OCI-LY7 (cell line): ENCODE measurements around the gene CEP83.

Experiments used
- CTCF ChIP-seq: fragments of 200-600 bp; sonication (generic); conservative IDR thresholded peaks from 2 replicates; pipeline ENCODE4 v1.5.1; 2014; ENCODE audit warnings: mild to moderate bottlenecking, antibody characterized with exemption, low read length, moderate library complexity, mixed read lengths
- EZH2phosphoT487 ChIP-seq: fragments of 200-600 bp; sonication (generic); IDR thresholded peaks from 2 replicates; pipeline ENCODE4 v1.6.1; 2018; ENCODE audit warnings: low read depth, borderline replicate concordance, mild to moderate bottlenecking, mixed run types, antibody characterized with exemption, low read length, moderate library complexity, mixed read lengths

GRCh38 chr12:94380507-94380906 is 79.2 kb downstream of the CEP83 start:
- TF ChIP-seq CTCF (no peak), EZH2phosphoT487 (no peak)
